RWPE2 (cell line): ENCODE measurements around the gene PSG6.
"Not testable (repeated sequence)": the region's sequence is repeated elsewhere in the genome, so short reads cannot be mapped to it uniquely, and the experiment has no call there.

Source experiments
- ATAC-seq: fragments of 200-7000 bp; cut with Tn5 transposase; 3 replicates; pipeline ENCODE4 v1.9.1; 2021; ENCODE audit warnings: low read depth
- DNase-seq: peaks from one replicate; pipeline ENCODE4 v3.0.0-alpha.2; 2020; ENCODE audit warnings: low spot score
- H3K27ac ChIP-seq: fragments of 450-650 bp; 2 replicates; pipeline ENCODE4 v1.5.1; 2017; ENCODE audit warnings: mild to moderate bottlenecking; ENCODE audit not compliant: poor library complexity, severe bottlenecking
- H3K27me3 ChIP-seq: fragments of 250-450 bp; sonication (Bioruptor Pico); 2 replicates; pipeline ENCODE4 v1.5.1; 2021; ENCODE audit warnings: mild to moderate bottlenecking, moderate library complexity; ENCODE audit not compliant: insufficient read depth, poor library complexity, severe bottlenecking
- H3K36me3 ChIP-seq: fragments of 250-450 bp; sonication (Bioruptor Pico); 2 replicates; pipeline ENCODE4 v1.5.1; 2020; ENCODE audit warnings: low read depth, mild to moderate bottlenecking, moderate library complexity
- H3K4me1 ChIP-seq: fragments of 250-450 bp; sonication (Bioruptor Pico); 2 replicates; pipeline ENCODE4 v1.5.1; 2021; ENCODE audit warnings: mild to moderate bottlenecking, moderate library complexity; ENCODE audit not compliant: insufficient read depth, poor library complexity, severe bottlenecking
- H3K4me3 ChIP-seq: fragments of 250-450 bp; sonication (Bioruptor Pico); 2 replicates; pipeline ENCODE4 v1.5.1; 2021; ENCODE audit warnings: mild to moderate bottlenecking, moderate library complexity; ENCODE audit not compliant: severe bottlenecking
- H3K9me3 ChIP-seq: fragments of 250-450 bp; sonication (Bioruptor Pico); 2 replicates; pipeline ENCODE4 v1.5.1; 2021; ENCODE audit warnings: mild to moderate bottlenecking, moderate library complexity; ENCODE audit not compliant: severe bottlenecking
- TF ChIP-seq, protein P1 (sequence below): fragments of 450-650 bp; IDR thresholded peaks from one replicate; pipeline ENCODE4 v1.5.1; 2017; ENCODE audit warnings: mild to moderate bottlenecking, moderate library complexity; ENCODE audit not compliant: poor library complexity, severe bottlenecking

The PSG6 gene

DNA sequence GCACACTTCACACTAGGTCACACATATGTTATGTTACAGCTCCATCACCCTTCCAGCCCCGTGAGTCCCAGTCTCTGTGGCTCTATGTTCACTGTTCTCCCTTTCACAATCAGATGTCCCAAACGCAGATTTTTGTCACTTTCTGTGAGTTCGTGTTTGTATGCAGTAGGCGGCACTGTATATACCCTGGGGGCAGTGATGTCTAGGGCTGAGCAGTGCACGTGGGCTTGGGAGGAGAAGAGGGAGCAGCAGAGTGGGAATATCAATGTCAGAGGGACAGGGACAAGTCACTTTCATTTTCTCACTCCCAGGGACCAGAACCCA is 60.2 kb downstream of the PSG6 start:
- DNase-seq (no peak), ATAC-seq (no peak)
- no peaks in the 10 kb centered on the region for H3K36me3 ChIP-seq
- no peak overlapping the region for H3K4me3 ChIP-seq
- no peaks in the 10 kb centered on the region for H3K27me3 ChIP-seq
- peaks cover 3% of the 10 kb centered on the region for H3K4me1 ChIP-seq
- H3K27ac ChIP-seq, result no peak overlapping the region
- H3K9me3 ChIP-seq, result no peaks in the 10 kb centered on the region
- TF ChIP-seq, protein P1, sequence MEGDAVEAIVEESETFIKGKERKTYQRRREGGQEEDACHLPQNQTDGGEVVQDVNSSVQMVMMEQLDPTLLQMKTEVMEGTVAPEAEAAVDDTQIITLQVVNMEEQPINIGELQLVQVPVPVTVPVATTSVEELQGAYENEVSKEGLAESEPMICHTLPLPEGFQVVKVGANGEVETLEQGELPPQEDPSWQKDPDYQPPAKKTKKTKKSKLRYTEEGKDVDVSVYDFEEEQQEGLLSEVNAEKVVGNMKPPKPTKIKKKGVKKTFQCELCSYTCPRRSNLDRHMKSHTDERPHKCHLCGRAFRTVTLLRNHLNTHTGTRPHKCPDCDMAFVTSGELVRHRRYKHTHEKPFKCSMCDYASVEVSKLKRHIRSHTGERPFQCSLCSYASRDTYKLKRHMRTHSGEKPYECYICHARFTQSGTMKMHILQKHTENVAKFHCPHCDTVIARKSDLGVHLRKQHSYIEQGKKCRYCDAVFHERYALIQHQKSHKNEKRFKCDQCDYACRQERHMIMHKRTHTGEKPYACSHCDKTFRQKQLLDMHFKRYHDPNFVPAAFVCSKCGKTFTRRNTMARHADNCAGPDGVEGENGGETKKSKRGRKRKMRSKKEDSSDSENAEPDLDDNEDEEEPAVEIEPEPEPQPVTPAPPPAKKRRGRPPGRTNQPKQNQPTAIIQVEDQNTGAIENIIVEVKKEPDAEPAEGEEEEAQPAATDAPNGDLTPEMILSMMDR, result peak; percentile 40

- not testable (repeated sequence) for H3K4me3 ChIP-seq, H3K9me3 ChIP-seq, H3K27me3 ChIP-seq, ATAC-seq, H3K27ac ChIP-seq, DNase-seq, H3K4me1 ChIP-seq, H3K36me3 ChIP-seq
- TF ChIP-seq, protein P1, result peak; percentile 71
Observed at GRCh38 chr19:42856866-42857543, 60.7 kb downstream of the PSG6 start.

- H3K9me3 ChIP-seq, DNase-seq, ATAC-seq, H3K4me3 ChIP-seq, H3K36me3 ChIP-seq, H3K27me3 ChIP-seq, H3K27ac ChIP-seq: not testable (repeated sequence)
- H3K4me1 ChIP-seq, result peaks cover 29% of the 10 kb centered on the region
Observed at GRCh38 chr19:42854745-42855144, 62.9 kb downstream of the PSG6 start.

DNA sequence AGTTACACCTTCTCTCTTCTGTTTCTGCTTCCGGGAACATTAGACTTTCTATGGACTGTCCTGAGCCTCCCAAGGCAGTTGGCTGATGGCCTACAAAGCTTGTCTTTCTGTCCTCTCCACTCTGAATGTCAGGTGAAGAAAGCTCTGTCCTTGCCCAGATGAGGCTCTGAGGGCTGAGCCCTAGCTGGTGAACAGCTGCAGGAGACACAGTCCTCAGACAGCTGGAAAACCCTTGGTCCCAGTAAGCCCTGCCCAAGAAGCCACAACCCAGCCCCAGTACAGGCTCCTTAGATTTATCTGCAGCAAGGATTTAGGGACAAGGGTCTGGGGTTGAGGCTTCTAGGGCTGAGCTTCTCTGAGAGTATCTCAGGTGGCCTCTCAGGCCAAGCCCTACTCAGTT is 64.5 kb downstream of the PSG6 start:
- peak overlapping the region; percentile 99 for H3K27ac ChIP-seq
- peaks cover 29% of the 10 kb centered on the region for H3K4me1 ChIP-seq
- not testable (repeated sequence) for H3K4me3 ChIP-seq, H3K9me3 ChIP-seq, ATAC-seq, H3K36me3 ChIP-seq, H3K27me3 ChIP-seq, DNase-seq

GRCh38 chr19:42852821-42853220 is 64.9 kb downstream of the PSG6 start:
- not testable (repeated sequence) for DNase-seq, H3K4me3 ChIP-seq, H3K36me3 ChIP-seq, H3K27me3 ChIP-seq, H3K9me3 ChIP-seq, ATAC-seq
- Histone ChIP-seq H3K27ac (peak overlapping the region; percentile 99), H3K4me1 (peaks cover 29% of the 10 kb centered on the region)
